ENCODE results near the gene TENM3.

- TF ChIP-seq CTCF (IDR thresholded peaks at IDR 0.05), result no peak
- no peak for TF ChIP-seq ZFX (IDR thresholded peaks at IDR 0.05; ENCODE audit: borderline replicate concordance)
These were observed 377.1 kb downstream of the TENM3 start for GRCh38 chr4:182620111-182620980.
